AG08396 (cell line): ENCODE data around the gene ABCG1.
"Not testable (repeated sequence)": the region's sequence is repeated elsewhere in the genome, so short reads cannot be mapped to it uniquely, and the experiment has no call there.

ENCODE experiments used
- DNase-seq: peaks from one replicate; pipeline ENCODE4 v3.0.0; 2012; ENCODE audit warnings: low spot score, mixed read lengths

Gene ABCG1

DNA sequence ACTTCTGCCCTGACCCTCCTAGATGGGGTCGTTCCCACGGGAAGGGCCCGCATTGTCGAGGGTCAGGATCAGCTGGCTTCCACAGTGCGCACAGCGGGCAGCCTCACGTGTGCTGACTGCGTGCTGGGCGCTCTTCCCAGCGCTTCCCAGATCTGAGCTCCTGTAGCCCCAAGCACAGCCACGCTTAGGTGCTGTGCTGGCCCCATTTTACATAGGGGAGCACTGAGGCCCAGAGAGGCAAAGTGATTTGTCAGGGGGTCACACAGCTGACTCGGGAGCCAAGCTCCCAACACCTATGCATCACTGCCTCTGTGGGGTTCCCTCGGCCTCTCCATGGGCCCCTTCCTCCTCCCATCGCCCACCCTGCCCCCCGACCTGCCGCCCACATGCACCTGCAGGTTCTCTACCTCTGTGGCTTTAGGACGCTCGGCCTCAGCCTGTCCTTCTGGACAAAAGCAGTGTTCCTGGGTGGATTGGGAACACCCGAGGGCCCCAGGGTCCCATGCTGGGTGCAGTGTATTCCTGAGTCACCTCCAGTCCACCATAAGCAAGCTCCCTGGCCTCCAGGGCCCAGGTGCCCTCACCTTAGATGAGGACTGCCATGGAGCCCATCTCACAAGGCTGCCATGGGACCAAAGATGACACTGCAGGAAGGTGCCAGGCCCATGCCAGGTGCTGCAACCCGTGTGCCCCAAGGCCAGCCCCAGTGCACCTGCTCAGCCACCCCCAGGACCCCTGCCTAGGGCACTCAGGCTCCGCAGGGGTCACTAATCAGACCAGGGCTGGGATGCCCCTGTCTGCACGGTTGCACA, 73.0 kb downstream of the ABCG1 start:
- no peak for DNase-seq

DNA sequence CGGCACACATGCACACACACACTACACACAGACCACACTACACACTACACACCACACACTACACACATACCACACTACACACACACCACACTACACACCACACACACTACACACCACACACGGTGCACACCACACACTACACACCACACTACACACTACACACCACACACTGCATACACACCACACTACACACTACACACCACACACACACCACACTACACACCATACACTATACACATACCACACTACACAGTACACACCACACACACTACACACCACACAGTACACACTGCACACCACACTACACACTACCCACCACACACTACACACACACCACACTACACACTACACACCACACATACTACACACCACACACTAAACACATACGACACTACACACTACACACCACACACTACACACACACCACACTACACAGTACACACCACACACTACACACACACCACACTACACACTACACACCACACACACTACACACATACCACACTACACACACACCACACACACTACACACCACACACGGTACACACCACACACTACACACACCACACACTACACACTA, 73.7 kb downstream of the ABCG1 start:
- not testable (repeated sequence) for DNase-seq

DNA sequence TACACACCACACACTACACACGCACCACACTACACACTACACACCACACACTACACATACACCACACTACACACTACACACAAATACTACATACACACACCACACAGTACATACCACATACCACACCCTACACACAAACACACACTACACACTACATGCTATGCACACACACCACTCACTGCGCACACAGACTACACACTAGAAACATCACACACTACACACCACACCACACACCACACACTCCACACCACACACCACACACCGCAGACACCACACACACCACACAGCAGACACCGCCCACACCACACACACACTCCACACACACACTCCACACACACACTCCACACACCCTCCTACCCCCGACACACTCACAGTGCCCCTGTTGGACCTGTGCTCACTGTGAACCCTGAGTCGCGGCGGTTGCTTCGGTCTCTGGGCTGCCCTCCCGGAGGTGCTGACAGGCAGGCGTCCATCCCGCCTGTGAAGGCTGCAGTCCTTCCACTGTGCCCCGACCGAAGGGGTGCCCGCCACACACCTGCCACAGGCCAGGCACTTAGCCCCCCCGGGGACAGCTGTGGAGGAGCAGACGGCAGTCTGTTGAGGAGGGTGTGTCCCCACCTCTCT, 74.8 kb downstream of the ABCG1 start:
- no peak for DNase-seq

DNA sequence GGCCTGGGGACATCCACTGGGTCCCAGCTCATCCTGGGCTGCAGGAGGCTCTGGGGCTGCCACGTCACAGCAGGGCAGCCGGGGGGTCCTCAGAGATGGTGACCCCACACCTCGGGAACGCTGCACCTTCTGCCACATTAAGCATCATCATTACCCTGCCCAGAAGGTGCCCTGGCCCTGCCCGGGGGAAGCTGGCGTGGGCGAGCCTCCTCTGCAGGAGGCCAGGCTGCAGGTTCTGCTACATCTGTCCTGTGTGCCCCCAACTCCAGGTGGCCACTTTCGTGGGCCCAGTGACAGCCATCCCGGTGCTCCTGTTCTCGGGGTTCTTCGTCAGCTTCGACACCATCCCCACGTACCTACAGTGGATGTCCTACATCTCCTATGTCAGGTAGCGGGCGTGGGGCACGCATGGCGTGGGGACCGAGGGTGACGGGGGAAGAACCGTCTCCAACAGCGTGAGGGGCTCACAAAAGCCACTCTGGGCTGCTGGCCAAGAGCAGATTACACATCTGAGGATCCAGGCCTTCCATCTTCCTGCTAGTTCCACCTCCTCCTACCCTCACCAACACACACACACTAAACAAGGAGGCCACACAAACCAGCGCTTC, 75.4 kb downstream of the ABCG1 start:
- DNase-seq: no peak

DNA sequence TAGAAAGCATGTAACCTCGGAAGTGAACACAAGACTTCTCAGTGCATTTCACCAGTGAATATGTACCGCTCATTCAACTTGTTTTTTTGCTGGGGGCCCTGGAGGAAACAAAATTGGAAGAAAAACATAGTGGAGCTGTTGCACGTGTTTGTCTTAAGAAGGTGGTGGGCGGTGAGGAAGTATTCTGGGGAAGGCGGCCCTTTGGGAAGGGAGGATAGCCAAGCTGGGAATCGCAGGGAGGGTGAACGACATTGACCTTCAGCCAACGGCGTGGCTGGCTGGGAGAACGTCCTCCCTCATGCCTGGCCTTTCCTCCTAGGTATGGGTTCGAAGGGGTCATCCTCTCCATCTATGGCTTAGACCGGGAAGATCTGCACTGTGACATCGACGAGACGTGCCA, 76.9 kb downstream of the ABCG1 start:
- no peak for DNase-seq

DNA sequence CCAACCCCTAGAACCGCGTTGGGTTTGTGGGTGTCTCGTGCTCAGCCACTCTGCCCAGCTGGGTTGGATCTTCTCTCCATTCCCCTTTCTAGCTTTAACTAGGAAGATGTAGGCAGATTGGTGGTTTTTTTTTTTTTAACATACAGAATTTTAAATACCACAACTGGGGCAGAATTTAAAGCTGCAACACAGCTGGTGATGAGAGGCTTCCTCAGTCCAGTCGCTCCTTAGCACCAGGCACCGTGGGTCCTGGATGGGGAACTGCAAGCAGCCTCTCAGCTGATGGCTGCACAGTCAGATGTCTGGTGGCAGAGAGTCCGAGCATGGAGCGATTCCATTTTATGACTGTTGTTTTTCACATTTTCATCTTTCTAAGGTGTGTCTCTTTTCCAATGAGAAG, 77.6 kb downstream of the ABCG1 start:
- no peak for DNase-seq

DNA sequence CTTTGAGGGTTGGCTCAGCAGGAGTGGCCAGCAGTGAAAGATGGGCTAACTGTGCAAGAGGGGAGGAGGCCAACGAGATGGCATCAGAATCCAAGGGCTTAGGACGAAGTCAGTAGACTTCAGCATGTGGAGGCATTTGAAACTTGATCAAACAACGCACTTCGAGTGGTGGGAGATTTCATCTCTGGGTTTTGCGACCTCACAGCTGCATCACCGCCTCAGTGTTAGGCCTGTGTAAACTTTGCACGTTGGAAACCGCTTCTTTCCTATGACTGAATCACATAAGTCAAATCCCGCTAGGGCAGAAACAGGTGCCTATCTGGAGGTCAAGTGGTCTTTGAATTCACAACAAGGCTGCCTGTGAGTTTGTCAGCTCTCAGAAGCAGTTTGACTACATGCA, 78.4 kb downstream of the ABCG1 start:
- no peak for DNase-seq

DNA sequence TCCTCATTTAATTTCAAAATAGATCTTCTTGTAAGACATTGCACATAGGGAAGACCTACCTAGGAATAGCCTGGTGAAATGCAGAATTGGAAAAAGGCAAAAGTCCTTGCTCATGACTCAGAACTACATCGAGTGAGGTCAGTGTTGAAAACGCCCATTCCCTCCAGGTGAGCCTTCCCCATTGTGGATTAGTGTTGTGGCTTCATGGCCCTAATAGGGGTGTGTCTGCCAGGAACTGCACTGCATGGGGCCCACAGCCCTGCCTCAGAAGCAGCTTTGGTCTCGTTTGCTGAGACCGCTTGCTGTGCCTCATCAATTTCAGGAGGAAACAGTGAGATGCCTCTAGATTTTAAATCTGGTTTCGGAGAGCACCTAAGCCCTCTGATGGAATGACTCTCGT, 79.3 kb downstream of the ABCG1 start:
- no peak for DNase-seq

DNA sequence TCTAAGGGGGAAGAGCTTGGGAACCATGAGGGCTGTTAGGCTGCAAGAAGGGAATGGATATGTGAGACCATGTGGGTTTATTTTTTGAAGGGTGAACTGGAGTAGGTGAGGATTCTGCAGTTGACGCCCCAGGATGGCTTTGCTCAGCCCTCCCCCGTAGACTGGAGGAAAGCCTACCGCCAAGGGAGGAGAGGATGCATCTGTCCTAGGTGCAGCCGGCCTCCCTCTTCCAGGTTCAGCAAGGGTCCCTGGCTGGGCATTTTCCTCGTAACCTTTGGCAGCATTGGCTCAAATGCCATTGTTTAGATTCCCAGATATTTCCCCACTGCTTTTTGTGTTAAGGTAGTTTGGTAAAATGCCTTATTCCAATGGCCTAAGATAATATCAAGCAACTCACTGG, 79.7 kb downstream of the ABCG1 start:
- no peak for DNase-seq

DNA sequence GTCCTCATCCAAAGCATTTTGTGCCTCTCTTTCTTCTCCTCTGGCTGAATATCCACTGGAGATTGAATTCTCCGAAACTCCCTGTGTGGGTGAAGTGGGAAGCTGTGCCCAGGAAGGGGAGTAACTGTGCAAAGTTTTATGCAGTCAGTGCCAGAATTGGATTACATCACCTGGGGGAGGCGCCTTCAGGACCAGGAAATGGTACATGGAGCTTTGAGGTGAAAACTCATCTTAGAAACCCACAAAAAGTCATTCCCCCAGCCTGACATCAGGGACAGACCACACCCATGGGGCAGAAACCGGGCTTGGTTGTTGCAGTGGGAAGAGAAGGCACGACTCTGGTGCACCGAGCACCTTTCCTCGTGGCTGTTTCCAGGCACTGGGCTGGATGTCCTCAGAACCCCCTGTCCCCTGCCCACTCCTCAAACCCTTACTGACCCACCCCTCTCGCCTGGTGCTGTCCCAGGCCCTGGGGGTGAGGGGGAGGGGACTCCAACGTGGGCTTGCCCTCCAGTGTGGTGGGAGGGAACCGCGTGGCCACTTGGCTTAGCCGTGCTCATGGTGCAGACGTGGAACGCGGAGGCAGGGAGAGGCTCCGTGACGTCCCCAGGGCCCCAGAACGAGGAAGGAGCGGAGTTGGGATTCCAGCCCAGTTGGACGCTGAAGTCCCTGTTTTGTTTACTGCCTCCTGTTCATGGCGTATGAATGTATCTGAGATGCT, 80.5 kb downstream of the ABCG1 start:
- DNase-seq: no peak

DNA sequence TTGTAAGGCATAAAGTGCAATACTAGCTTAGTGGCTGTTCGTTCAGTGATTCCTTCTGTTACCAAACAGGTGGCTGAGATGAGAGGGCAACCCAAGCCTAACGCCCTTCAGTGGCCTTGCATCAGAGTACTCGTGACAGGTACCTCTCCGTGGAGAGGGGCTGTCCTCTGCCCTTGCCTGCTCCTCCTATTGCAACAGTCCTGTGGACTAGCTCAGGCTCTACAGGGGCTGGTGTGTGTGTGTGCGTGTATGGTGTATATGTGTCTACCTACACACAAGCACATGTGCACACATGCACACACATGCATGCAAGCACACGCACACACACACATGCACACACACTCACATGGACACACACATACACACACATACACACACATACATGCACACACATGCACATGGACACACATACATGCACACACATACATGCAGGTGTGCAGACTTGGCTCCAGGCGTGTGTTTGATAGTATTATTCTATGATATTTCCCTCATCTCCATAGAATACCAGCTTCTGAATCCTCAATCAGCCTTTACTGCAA, 81.2 kb downstream of the ABCG1 start:
- no peak for DNase-seq

DNA sequence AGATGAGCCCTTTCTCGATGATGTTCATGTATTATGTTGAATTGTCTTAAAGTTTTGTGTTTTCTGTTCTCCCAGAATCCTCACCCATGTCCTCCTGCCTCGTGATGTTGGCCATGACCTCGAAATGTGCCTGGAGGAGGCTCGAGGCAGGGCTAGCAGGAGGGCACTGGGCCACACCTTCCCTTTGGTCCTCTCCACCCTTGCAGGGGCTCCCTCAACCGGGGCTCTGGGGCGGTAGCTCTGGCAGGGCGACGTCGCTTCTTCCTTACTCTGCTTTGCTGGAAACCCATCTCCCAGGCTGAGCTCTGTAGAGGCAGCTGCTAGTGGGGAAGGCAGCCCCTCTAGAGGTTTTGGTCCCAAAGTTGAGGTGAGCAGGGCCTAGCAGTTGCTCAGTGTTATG, 82.0 kb downstream of the ABCG1 start:
- no peak for DNase-seq

DNA sequence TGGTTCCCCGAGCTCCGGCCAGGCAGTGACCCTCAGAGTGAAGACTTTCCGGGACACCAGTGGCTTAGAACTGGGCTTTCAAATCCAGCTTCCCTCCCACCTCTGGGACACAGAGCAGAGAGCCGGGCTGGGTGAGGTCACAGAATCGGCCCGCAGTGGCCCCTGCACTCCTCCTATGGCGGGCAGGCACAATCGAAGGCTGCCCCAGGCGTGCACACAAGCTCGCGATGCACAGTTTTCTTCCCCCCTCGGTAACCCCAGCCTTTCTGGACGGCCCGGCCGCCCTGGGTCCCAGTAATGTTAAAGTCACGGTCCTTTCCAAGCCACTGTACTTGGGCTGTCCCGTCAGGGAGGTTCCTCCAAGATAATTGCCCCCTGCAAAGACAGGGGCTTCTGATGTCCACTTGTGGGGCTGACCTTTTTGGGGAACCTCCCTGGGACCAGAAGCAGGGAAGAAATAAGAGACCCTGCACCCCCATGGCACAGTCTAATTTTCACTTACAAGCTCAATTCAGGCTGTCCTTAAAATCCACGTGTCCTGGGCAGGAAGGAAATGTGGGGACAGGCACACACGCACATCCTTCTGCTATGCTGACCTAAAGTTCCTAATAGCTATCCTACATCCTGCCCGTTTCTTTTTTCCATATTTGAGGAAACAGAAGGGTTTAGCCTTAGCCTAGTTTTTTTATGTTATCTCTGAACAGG, 82.6 kb downstream of the ABCG1 start:
- no peak for DNase-seq

DNA sequence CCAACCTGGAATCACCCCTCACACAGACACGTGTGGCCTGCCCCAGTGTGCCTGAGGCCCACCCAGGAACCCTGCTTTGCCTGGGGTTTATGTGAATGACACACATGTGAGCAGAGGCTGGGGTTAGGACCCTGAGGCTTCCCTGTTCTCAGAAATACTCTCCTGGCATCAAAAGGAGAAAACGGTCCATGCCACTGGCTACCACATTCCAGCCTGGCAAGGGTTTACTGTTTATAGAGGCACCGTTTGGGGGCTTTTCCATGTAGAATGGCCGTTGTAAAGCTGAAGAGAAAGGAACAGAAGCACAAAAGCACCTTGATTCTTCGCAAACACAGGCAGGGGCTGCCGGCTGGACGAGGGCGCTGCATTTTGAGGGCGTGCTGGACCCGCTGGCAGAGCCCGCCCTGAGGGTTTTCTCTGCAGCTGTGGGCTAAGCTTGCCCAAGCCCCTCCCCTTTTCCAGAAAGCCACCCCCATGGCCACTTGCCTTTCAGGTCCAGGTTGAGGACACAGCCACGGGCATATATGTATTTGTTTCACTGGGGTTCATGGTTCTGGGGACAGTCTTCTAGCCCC, 83.2 kb downstream of the ABCG1 start:
- DNase-seq: no peak

DNA sequence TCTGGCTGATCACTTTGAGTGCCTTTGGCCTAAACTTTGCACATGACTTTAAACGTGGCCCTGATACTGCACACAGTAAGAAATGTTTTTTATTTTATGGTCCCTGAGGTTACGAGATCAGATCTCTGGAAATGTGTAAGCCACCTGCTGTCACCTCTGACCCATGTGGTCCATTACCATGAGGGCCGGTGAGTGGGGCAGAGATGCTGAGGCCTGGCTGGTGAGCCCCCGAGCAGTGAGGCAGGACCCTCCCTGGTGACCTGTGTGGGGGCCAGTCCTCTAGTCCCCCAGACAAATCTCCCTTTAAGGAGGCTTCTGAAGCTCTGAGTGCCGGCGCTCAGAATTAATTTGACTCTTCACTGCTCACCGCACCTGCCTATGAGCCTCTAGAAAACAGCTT, 83.9 kb downstream of the ABCG1 start:
- DNase-seq: no peak

DNA sequence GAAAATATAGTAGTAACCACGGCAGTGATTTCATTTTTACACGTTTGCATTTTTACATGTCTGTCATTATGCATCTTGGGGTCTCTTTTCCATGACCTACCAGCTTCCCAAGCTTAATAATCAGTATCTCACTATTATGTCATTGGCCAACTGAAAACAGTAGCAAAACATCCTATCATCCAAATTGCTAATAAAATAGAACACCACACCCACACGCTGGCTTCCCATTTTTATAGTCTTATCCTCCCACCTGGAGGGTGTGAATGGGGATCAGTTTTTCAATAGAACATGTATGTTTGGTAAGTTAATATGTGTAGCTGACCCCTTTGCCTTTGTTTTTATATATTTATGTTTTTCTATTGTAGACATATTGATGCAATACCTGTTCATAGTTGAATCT, 84.5 kb downstream of the ABCG1 start:
- DNase-seq: no peak

DNA sequence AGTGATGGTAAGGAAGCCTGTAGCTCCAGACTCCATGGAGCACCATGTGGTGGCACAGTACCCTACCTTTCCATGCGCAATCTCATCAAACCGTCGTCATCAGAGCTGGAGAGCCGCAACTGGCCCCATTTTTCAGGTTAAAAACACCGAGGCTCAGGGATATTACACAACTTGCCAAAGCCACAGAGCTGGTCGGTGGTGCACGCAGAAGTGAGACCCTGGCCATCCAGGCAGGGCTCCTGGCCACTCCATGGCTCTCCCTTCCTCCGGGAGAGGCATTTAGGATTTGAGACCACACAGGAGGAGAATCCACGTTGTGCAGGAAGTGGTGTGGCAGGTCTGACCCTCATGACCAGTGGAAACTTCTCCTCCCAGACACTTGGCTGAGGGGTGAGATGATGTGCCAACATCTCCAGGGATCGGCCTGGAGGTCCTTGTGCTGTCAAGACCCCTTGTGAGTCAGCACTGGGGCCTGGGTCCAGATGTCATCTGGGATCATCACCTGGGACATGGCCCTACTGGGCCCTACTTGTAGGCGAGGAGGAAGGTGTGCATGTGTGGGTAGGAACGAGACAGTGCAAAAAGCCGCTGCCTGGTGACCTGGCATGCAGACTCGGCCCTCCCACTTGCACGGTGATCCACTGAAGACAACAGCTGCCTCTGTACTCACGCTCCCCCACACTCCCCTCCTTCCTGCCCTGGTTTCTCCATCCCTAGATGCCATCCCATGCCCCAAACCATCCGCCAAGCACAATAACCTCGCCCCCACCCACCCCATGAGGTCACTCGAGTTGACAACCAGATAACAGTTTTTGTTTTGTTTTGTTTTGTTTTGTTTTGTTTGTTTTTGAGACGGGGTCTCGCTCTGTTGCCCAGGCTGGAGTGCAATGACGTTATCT, 85.9 kb downstream of the ABCG1 start:
- DNase-seq: no peak

DNA sequence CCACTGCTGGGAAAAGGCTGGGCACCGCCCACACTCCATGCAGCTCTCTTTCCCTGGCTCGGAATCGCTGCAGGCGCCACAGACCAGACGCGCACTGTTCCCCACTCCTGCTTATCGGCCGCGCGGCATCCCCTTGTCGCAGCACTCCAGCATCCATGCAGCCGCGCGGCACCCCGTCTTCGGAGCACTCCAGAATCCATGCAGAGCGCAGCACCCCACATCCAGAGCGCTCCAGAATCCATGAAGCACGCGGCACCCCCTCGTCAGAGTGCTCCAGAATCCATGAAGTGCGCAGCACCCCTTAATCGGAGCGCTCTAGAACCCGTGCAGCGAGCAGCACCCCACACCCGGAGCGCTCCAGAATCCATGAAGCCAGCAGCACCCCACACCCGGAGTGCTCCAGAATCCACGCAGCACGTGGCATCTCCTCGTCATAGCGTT, 86.8 kb downstream of the ABCG1 start:
- no peak for DNase-seq

DNA sequence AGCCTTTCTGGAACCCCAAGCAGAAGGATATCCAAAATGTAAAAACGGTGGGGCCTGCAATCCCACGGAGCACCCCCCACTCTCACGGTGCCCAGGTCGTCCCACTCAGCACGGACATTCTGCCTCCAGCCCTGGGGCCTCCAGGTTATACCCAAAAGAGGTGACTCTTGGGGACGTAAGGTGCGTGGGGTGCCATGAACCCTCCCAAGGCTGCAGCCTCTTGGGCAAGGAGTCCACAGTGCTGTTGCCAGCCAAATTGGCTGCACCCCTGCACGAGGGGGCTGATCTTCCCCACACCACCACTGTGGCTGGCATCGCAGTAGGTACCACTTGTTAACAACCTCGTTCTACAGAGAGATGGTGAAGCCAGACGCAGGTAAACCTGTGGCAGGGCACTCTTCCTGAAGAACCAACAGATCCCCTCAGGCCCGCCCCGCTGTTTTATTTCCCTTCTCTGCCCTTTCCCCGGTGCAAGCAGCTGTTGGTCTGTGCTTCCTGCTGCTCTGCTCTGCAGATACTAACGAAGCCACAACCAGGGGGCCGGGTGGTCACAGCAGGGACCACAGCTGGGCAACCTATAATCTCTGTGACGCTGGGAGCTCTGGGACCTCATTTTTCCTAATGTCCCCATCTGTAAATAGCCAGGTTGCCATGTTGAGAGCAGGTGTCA, 87.6 kb downstream of the ABCG1 start:
- no peak for DNase-seq
